ENCODE results near the gene TMEM119. TPM values are rescaled to one million over a fixed set of nuclear protein-coding genes. Genes with fewer than 3 reads are reported as not detected.
"Not testable (repeated sequence)": the region's sequence is repeated elsewhere in the genome, so short reads cannot be mapped to it uniquely, and the experiment has no call there.

The TMEM119 gene
- total RNA-seq, 1 donor from 2014 or later, result not detected

GRCh38 chr12:108602976-108603704, 5.3 kb upstream of the TMEM119 start:
- DNase-seq (ENCODE audit: extremely low read depth, low read depth, low spot score), result no peak

- DNase-seq (ENCODE audit: extremely low read depth, low read depth, low spot score), result no peak
Observed at GRCh38 chr12:108602209-108602705, 4.4 kb upstream of the TMEM119 start.

DNA sequence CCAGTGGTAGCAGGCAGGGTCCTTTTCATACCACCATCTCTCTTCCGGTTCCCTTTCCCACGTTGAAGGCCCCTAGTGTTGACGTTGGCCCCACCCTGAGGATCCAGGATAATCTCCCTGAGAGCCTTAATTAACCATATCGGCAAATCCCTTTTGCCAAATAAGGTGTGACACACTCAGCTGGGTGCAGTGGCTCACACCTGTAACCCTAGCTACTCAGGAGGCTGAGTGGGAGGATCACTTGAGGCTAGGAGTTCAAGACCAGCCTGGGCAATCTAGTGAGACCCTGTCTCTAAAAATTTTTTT, 2.8 kb upstream of the TMEM119 start:
- DNase-seq (ENCODE audit: extremely low read depth, low read depth, low spot score), result no peak

- no peak for DNase-seq (ENCODE audit: extremely low read depth, low read depth, low spot score)
Observed at GRCh38 chr12:108599948-108600701, 2.2 kb upstream of the TMEM119 start.

- DNase-seq (ENCODE audit: extremely low read depth, low read depth, low spot score), result no peak
Observed at GRCh38 chr12:108599541-108599940, 1.7 kb upstream of the TMEM119 start.

DNA sequence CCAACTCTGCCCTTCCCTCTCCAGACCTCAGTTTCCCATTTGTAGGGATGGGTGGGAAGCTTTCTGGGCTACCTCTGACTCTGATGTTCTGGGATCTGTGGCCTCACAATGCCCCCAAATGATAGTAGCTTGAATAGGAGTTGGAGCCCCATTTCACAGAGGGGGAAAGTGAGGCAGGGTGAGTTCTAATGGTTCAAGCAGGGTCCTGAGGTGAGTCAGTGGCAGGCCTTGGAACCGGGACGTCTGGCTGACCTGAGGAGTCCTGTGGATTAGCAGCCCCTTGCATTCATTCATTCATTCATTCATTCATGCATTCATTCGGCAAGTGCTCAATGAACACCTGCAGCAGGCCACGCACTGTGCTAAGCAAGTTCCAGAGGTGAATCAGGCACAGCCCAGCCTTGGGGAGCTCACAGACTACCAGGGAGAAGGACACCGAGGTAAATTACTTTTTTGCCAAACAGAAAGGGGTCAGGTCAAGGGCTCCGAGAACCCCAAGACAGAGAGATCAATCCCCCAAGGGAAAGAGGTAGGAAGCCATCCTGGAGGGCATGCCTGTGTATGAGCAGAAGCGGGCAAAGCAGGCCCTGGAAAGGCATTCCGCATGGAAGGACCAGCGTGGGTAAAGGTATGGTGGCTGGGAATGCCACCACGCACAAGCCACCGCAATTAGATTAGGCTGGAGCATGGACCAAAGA, 818 bp upstream of the TMEM119 start:
- DNase-seq (ENCODE audit: extremely low read depth, low read depth, low spot score), result no peak

GRCh38 chr12:108596854-108597558, 878 bp downstream of the TMEM119 start:
- DNase-seq (ENCODE audit: extremely low read depth, low read depth, low spot score), result no peak

DNA sequence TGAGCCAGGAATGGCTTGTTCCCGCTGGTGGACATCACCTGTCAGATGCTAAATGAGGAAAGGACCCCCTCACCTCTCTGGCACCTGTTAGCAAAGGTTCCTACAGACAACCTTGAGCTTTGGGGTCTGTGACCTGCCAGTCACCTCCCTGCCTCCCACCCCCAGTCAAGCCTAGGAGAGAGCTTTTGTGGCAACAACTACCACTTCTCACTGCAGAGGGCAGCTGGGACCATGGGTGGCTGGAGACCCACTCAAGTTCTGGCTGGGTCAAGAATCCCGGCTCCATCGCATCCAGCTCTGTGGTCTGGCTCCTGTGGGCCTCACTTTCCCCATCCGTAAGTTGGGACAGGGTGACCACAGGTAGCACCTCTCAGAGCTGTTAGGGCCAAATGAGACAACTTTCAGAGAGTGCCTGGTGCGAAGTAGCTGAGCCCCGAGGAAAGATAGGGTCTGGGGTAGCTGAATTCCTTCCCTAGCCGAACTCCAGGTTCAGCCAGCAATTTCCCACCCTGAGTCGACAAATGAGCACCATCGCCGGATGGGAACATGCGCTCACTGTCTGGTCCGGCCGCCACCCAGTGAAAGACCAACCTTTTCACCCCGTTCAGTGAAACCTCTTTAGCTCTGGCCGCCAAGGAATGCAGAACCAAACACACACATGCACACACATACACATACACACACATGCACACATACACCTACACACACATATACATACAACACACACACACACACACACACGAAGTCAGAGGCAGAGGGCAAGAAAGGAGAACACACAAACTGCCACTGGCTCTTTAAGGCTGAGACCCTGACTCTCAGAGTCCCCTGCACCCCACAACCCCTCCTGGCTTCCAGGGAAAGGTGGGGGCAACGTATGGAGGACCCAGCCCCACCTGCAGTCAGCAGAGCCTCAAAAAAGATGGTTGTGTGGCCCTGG, 1.9 kb downstream of the TMEM119 start:
- no peak for DNase-seq (ENCODE audit: extremely low read depth, low read depth, low spot score)

DNA sequence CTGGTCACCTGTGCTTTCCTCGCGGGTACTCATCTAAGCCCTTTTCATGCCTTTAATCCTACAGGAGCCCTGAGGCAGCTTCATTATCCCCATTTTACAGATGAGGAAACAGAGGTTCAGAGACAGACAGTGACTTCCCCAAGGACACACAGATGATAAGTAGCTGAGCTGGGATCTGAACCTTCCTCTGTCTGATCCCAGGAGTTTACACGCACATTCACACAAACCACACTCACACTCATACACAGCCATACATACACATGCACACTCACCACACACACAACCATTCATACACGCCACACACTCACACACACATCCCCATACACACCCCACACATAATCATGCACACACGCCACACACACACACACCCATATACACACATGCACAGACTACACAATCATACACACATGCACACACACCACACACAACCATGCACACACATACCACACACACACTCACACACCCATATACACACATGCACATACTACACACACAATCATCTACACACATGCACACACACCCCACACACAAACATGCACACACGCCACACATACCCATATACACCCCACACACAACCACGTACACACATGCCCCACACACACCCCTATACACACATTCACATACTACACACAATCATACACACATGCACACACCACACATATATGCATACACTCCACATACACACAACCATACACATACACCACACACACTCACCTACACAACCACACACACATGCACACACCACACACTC, 2.7 kb downstream of the TMEM119 start:
- DNase-seq (ENCODE audit: extremely low read depth, low read depth, low spot score), result no peak

GRCh38 chr12:108594323-108594903, 3.5 kb downstream of the TMEM119 start:
- no peak for DNase-seq (ENCODE audit: extremely low read depth, low read depth, low spot score)

DNA sequence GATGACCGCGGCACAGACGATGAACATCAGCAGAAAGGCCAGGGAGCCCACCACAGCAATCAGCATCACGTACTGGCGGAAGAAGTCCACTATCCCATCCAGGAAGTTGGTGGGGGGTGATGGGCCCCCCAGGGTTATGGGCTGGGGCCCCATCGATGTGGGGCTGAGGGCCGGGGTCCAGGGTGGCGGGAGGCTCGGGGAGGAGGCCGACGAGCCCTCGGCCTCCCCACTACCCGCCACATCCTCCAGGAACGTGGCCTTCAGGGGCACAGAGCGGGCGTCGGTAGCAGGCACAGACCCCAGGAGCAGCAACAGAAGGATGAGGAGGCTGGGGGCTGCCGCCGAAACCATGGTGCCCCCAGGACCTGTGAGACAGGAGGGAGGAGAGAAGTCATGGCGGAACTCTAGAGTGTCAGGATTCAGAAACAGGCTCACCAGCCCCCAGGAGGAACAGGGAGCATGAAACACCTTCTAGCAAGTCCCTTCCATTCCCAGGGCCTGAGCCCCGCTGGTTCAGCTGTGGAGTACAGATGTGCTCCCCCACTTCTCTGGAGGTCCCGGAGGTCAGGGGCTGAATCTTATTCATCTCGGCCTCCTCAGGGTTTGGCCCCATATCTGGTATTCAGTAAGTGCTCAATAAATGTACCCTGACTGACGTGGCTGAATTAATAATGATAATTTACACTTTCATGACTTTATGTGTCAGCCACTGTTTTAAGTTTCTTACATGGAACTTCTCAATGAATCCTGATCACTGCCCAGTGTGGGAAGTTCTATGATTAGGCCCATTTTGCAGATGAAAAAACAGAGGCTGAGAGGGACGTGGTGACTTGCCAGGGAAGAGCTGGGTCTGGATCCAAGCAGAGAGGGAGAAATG, 5.6 kb downstream of the TMEM119 start:
- DNase-seq (ENCODE audit: extremely low read depth, low read depth, low spot score), result no peak

GRCh38 chr12:108591267-108591980, 6.5 kb downstream of the TMEM119 start:
- DNase-seq (ENCODE audit: extremely low read depth, low read depth, low spot score), result no peak

DNA sequence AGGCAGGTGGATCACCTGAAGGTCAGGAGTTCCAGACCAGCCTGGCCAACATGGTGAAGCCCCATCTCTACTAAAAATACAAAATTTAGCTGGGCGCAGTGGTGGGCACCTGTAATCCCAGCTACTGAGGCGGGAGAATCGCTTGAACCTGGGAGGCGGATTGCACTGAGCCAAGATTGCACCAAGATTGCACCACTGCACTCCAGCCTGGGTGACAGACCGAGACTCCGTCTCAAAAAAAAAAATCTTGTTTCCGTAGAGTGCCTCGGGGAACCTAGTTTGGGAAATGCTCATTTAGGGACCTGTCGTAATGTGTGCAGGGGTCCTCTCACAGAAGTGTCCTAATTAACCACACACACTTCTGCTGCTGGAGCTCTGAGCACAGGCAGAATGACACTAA, 7.4 kb downstream of the TMEM119 start:
- DNase-seq (ENCODE audit: extremely low read depth, low read depth, low spot score), result not testable (repeated sequence)

DNA sequence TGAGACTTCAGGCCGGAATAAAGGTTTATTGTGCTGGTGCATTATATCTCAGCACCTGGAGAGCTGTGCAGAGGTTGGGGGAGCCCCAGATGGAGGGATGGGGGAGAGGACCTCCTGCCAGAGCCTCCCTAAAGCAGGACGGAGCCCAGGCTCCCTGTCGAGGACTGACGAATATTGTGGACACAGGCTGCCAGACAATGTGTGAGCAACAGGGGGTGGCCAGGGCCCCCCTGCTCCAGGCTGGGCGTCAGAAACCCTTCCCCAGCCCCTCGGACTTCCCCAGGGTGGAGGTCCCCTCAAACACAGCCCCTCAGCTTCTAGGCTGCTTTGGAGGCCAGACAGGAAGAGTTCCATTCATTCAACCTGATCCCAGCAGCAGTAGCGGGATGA, 8.0 kb downstream of the TMEM119 start:
- DNase-seq (ENCODE audit: extremely low read depth, low read depth, low spot score), result no peak

- no peak for DNase-seq (ENCODE audit: extremely low read depth, low read depth, low spot score)
Observed at GRCh38 chr12:108589028-108589839, 8.7 kb downstream of the TMEM119 start.

- DNase-seq (ENCODE audit: extremely low read depth, low read depth, low spot score), result no peak
Observed at GRCh38 chr12:108587826-108588225, 10.1 kb downstream of the TMEM119 start.
